Activated gamma-delta T cell (primary cell): ENCODE measurements around the gene DYNC1H1.
"Not testable (repeated sequence)": the region's sequence is repeated elsewhere in the genome, so short reads cannot be mapped to it uniquely, and the experiment has no call there.

ENCODE experiments used
- DNase-seq: peaks from one replicate; lab custom pipeline; 2025; lab: John Stamatoyannopoulos, UW

DYNC1H1 gene

DNA sequence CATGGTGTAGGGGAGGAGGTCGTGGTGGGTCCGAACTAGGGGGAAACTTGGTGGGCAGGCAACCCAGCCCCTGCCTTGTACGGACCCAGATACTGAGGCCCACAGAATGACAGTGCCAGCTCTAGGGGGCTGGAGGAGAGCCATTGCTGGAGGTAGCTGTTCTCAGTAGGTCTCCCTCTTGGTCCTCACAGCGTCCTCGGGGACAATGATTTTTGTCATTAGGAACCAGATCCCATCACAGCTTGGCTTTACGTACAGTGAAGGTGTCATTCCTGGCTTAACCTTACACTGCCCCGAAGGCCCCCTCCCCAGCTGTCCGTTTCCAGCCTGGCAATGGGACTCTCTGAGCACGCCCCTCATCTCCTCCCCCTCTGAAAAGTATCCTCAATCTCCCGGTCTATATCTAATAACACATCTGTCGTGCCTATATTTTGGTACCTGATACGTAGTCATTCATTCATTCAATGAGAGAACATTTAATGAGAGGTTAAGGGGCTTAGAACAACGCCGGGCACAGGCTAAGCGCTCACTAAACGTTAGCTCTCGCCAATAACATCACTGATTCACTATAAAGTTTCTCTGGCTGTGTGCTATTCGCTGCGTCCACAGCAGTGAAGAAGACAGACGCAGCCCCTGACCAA lies 597 bp upstream of the DYNC1H1 start:
- DNase-seq, result no peak

- DNase-seq, result peak; percentile 34
Measured at GRCh38 chr14:101965181-101965544, 790 bp downstream of the DYNC1H1 start.

DNA sequence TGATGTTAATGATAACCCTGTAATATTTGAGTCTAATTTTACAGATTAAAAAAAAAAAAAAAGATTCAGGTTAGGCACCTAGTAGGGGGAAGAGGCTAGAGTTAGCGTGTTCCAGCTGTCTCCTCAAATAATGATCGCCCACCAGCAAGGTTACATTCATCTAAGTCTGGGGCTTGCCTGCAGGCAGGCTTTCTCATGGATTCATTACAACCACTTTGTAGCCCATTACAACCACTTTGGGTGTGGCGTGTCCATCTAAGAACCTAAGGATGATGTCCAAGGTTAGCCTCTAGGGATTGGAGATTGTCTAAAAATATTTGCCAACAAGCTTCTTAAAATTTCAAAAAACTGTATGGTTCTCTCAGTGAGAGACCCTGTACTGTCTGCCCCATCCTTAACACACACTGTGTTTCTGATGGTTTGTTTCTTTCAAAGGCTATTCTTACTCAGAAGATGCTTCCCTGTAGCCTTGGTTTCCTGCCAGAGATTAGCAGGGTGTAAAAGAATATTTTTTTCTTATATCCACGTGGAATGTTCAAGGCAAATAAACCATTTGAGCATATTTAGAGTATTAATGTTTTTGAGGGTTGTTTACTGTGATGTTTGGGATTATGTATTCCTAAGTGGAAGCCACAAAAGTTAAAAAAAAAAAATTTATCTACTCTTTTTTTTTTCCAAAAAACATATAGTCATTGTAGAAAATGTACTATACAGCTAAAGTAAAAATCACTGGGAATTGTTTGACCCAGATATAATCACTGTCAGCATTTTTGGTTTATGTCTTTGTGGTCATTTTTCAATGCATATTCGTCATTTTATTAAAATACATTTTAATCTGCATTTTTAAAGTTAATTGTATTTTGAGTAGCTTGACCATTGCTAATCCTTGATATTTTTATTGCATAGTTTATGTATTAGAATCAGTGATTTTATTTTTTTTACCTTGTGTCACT lies 1.7 kb downstream of the DYNC1H1 start:
- DNase-seq, result no peak

GRCh38 chr14:101966742-101967141 lies 2.4 kb downstream of the DYNC1H1 start:
- DNase-seq, result no peak

DNA sequence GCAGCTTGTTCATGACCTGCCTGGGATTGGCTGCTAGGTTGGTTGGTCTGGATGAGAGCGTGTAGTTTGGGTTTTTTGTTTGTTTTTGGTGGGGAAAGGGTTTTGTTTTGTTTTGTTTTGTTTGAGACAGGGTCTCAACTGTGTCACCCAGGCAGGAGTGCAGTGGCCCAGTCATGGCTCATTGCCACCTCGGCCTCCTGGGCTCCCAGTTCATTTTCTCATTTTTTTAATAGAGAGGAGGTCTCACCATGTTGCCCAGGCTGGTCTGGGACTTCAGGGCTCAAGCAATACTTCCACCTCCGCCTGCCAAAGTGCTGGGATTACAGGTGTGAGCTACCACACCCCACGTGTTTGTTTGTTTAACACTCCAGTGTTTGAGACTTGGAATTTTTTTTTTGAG lies 3.8 kb downstream of the DYNC1H1 start:
- DNase-seq, result no peak

DNA sequence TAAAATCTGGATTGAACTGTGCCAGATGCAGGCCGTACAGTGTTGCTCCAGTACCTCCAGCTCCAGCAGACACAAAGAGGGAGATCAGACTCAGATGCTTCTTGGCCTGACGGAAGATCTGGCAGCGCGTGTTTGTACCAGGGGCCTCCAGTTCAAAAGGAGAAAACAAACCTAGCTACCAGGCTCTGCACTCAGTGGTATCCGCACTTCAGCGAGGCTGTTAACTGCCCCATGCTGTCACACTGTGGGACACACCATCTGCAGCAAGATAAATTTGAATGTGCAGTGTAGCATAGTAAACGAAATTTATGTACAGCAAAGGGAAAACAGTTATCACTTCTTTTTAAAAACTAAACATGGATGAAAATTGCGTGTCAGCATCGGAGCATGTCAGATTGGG lies 5.1 kb downstream of the DYNC1H1 start:
- no peak for DNase-seq

DNA sequence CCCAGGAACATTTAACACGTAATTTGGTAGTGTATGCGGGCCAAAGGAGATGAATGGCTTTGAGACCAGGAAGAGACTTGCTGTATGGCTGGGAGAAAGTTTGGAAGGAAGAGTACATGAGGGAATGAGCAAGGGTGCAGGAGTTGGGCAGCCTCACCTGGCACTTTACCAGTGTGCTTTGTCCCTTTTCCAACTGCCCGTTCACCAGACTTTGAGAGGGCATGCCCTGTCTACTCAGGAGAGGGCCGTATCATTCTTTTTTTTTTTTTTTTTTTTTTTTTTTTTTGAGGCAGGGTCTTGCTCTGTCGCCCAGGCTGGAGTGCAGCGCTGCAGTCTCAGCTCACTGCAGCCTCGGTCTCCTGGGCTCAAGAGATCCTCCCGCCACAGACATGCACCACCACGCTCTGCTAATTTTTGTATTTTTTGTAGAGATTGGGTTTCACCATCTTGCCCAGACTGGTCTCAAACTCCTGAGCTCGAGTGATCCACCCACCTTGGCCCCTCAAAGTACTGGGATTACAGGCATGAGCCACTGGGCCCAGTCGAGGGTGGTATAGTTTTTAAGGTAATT lies 6.5 kb downstream of the DYNC1H1 start:
- DNase-seq, result no peak

DNA sequence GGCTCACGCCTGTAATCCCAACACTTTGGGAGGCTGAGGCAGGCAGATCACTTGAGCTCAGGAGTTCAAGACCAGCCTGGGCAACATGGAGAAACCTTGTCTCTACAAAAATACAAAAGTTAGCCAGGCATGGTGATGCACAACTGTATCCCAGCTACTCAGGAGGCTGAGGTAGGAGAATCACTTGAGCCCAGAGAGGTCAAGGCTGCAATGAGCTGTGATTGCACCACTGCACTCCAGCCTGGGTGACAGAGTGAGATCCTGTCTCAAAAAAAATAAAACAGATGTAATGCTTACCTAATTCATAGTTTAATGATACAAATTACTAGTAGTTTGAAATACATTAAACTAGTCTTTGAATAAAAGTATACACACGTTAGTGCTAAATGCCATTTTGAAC lies 7.1 kb downstream of the DYNC1H1 start:
- DNase-seq, result not testable (repeated sequence)

DNA sequence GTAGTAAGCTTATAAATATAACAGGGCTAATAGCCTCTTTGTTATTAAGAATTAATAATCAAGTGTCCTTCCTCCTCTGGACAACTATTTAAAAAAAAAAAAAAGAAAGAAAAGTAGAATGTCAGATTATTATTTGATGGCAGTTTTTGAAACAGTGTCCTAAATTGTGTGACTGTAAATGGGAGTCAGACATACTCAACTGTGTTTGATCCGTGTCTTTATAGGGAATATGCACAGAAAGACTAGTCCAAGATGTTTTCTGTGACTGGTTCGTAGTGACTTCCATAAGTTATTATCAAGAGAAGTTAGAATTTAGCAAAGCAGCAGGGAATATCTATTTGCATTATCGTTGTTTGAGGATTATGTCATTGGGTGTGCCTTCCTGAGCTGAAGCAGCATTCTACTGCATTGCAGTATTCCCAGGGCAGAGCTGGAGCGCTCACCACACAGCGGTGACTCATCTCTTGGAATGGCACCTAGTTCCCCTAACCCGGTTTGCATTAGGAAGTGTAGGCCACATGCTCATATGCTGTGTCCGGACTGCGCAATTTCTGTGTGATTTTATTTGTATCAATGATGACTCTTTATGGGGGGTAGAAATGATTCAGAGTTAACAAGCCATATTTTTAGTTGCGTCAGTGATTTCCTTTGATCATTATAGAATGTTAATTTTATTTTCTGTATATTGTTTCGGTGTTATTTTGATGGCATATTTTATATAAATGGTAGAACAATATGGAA lies 7.9 kb downstream of the DYNC1H1 start:
- DNase-seq, result no peak

DNA sequence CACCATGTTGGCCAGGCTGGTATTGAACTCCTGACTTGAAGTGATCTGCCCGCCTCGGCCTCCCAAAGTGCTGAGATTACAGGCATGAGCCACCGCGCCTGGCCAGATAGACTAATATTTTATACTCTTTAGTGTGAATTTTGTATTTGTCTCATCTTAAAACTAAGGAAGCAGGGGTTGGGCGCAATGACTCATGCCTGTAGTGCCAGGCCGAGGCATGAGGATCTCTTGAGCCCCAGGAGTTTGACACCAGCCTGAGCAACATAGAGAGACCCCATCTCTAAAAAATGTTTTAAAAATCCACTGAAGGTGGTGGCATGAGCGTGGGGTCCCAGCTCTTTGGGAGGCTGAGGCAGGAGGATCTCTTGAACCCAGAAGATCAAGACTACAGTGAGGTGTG lies 9.0 kb downstream of the DYNC1H1 start:
- DNase-seq, result no peak

DNA sequence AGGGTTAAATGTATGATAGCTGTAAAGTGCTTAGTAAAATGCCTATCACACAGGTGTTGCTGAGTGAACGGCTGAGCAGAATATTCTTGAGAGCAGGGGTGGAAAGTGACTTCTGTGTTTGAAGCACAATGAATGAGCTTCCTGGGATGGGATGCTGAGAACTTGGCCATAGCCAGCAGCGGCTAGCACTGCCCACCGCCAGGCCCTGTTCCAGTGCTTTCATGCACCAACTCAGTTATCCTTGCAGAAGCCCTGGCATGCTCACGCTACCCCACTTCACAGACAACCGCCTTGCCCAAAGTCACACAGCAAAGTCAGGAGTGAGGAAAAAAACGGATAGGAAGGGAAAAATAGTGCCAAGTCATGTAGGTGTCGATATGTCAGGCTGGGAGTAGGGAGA lies 10.9 kb downstream of the DYNC1H1 start:
- DNase-seq, result no peak

DNA sequence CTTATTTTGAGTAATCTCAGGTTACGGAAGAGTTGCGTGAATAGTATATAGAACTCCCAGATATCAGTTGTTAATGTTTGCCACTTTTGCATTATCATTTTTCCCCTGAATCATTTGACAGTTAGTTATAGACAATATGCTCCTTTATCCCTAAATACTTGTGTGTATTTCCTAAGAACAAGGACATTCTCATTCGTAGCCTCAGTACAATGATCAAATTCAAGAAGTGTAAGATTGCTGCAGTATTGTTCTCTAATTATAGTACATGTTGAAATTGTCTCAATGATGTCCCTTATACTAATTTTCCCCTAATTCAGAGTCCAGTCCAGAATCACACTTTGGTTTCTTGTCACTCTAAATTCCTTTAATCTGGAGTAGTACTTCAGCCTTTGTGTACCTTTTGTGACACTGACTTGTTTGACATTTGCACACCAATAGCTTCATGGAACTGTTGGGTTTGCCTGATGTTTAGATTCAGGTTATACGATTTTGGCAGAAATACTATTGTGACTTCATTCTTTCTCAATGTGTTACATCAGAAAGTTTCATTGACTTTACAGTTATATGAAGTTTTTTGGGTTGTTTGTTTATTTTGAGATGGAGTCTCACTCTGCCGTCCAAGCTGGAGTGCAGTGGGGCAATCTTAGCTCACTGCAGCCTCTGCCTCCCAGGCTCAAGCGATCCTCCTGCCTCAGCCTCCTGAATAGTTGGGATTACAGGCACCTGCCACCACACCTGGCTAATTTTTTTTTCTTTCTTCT lies 13.1 kb downstream of the DYNC1H1 start:
- DNase-seq, result no peak

DNA sequence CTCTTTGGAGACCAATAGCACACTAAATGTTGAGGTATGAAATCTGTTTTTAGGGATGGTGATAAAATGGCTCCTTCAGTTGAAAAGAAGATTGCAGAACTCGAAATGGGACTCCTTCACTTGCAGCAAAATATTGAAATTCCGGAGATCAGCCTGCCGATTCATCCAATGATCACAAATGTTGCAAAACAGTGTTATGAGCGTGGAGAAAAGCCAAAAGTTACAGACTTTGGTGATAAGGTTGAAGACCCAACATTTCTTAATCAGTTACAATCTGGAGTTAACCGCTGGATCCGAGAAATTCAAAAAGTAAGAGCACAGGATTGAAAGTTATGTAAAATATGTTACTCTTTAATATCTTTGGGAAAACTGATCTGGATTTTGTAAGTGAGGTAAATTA lies 15.3 kb downstream of the DYNC1H1 start:
- no peak for DNase-seq

- DNase-seq, result no peak
Measured at GRCh38 chr14:101980251-101980650, 15.9 kb downstream of the DYNC1H1 start.

GRCh38 chr14:101980700-101981099 lies 16.3 kb downstream of the DYNC1H1 start:
- no peak for DNase-seq

DNA sequence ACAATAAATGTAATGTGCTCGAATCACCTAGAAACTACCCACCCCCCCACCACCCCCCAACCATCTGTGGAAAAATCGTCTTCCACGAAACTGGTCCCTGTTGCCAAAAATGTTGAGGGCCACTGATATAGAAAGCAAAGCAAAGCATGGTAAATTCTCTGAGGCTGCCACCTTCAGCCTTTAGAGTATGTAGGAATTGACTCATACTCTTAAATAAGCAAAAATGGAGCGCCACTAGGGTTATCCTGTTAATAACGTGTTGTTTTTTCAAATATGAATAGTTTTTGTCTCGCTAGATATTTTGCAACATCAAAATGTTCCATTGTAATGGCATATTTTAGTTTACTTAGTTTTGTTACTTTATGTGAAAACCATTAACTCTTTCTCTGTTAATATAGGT lies 18.2 kb downstream of the DYNC1H1 start:
- no peak for DNase-seq

GRCh38 chr14:101984831-101985230 lies 20.5 kb downstream of the DYNC1H1 start:
- DNase-seq, result not testable (repeated sequence)

DNA sequence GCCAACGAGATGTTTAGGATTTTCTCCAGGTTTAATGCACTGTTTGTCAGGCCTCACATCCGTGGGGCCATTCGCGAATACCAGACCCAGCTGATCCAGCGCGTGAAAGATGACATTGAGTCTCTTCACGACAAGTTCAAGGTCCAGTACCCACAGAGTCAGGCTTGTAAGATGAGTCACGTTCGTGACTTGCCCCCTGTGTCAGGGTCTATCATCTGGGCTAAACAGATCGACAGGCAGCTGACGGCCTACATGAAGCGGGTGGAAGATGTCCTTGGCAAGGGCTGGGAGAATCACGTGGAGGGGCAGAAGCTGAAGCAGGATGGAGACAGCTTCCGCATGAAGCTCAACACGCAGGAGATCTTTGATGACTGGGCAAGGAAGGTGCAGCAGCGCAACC lies 21.6 kb downstream of the DYNC1H1 start:
- no peak for DNase-seq

- DNase-seq, result no peak
Measured at GRCh38 chr14:101986953-101987352, 22.6 kb downstream of the DYNC1H1 start.

GRCh38 chr14:101988377-101988776 lies 24.0 kb downstream of the DYNC1H1 start:
- no peak for DNase-seq

- DNase-seq, result no peak
Measured at GRCh38 chr14:101991352-101991751, 27.0 kb downstream of the DYNC1H1 start.

- DNase-seq, result no peak
Measured at GRCh38 chr14:101992708-101993107, 28.3 kb downstream of the DYNC1H1 start.
